Activated CD4-positive, alpha-beta T cell treated with anti-CD3 and anti-CD28 coated beads for 36 hours (primary cell): ENCODE results near the gene ABCG4. TPM values are rescaled to one million over a fixed set of nuclear protein-coding genes. Genes with fewer than 3 reads are reported as not detected.

Experiments used
- ATAC-seq: fragments of 200-7000 bp; cut with Tn5 transposase; one replicate; pipeline ENCODE4 v1.10.0; 2021; ENCODE audit warnings: mild to moderate bottlenecking, moderate library complexity
- CTCF ChIA-PET: fragments of 350-600 bp; sonication (Branson Sonifier 250); formaldehyde crosslinking; loops from one replicate; lab custom pipeline; 2021; ENCODE audit warnings: antibody characterized with exemption; lab: Charles Lee
- POLR2A ChIA-PET: fragments of 350-600 bp; sonication (Branson Sonifier 250); formaldehyde crosslinking; loops from one replicate; lab custom pipeline; 2021; ENCODE audit warnings: antibody characterized with exemption, inconsistent platforms; lab: Charles Lee
- DNase-seq: peaks from one replicate; pipeline ENCODE4 v3.0.0-alpha.2; 2020
- H3K27ac Mint-ChIP-seq: one replicate; pipeline ENCODE4 v1.8.0; 2021; ENCODE audit warnings: mixed read lengths
- H3K27me3 Mint-ChIP-seq: one replicate; pipeline ENCODE4 v1.8.0; 2021; ENCODE audit warnings: mixed read lengths
- H3K36me3 Mint-ChIP-seq: one replicate; pipeline ENCODE4 v1.8.0; 2021; ENCODE audit warnings: low read depth, mixed read lengths
- H3K4me1 Mint-ChIP-seq: one replicate; pipeline ENCODE4 v1.8.0; 2021; ENCODE audit warnings: mixed read lengths
- H3K4me3 Mint-ChIP-seq: one replicate; pipeline ENCODE4 v1.8.0; 2021; ENCODE audit warnings: mild to moderate bottlenecking, moderate library complexity, mixed read lengths
- H3K9me3 Mint-ChIP-seq: one replicate; pipeline ENCODE4 v1.8.0; 2021; ENCODE audit warnings: low read depth, mixed read lengths
- intact Hi-C, 2 experiments: fragments of 100-400 bp; cut with DNase I in 1 of 2; cut with micrococcal nuclease in 1 of 2; formaldehyde crosslinking; loops; one replicate each; pipeline versions ENCODE4 v1.14.2 to v1.15.1; 2022 to 2024; cut with DNase I, micrococcal nuclease
- total RNA-seq, 2 experiments: library from RNA; stranded (reverse); gene quantifications; one replicate each; pipeline ENCODE4 v1.2.3, GENCODE V29; 2021

Gene ABCG4
- total RNA-seq, 2 experiments from 2014 or later = not detected

- intact Hi-C loops = loop anchor here (1.0 to 5.0 kb wide), 9 partner anchors 12 to 315 kb away; partner anchors contain the start of genes HINFP (in 2 of the 2), CBL (in 1 of the 2), DDX6 (in 1 of the 2) and HMBS (in 1 of the 2)
- Mint-ChIP-seq H3K4me1 (peaks cover 42% of the 10 kb centered on the region), H3K36me3 (peaks cover 16% of the 10 kb centered on the region), H3K27ac (peak overlapping the region; percentile 89), H3K4me3 (peak overlapping the region; percentile 89), H3K27me3 (no peaks in the 10 kb centered on the region), H3K9me3 (no peaks in the 10 kb centered on the region)
- ATAC-seq = peak; percentile 9
- CTCF ChIA-PET = interaction anchor here (0.8 to 1.7 kb wide), 7 partner anchors 12 to 231 kb away, joined by 3 to 9 read pairs (median 6); partner anchors contain the start of genes HINFP and VPS11
- POLR2A ChIA-PET = interaction anchor here (0.5 to 2.1 kb wide), 6 partner anchors 13 to 40 kb away, joined by 4 to 26 read pairs (median 8); partner anchors contain the start of genes HINFP and VPS11
- peak; percentile 36 for DNase-seq
Observed at GRCh38 chr11:119107538-119108145, 41.2 kb upstream of the ABCG4 start.

GRCh38 chr11:119108146-119108856 is 40.6 kb upstream of the ABCG4 start:
- Mint-ChIP-seq H3K9me3 (no peaks in the 10 kb centered on the region), H3K27ac (peak overlapping the region; percentile 89), H3K27me3 (no peaks in the 10 kb centered on the region), H3K4me1 (peaks cover 39% of the 10 kb centered on the region), H3K4me3 (peak overlapping the region; percentile 89), H3K36me3 (peaks cover 18% of the 10 kb centered on the region)
- DNase-seq = peak; percentile 59
- intact Hi-C loops = loop anchor here (5.0 kb wide), 2 partner anchors 89 to 316 kb away; partner anchors contain the start of gene DDX6 (in 1 of the 2)
- ATAC-seq = peak; percentile 40
- CTCF ChIA-PET = interaction anchor here (0.7 to 2.6 kb wide), 4 partner anchors 9 to 568 kb away, joined by 3 to 11 read pairs (median 4); a partner anchor contains a TSS
- POLR2A ChIA-PET = interaction anchor here (1.8 to 2.1 kb wide), 2 partner anchors 13 to 14 kb away, joined by 6 to 10 read pairs; partner anchors contain the start of gene HINFP

DNA sequence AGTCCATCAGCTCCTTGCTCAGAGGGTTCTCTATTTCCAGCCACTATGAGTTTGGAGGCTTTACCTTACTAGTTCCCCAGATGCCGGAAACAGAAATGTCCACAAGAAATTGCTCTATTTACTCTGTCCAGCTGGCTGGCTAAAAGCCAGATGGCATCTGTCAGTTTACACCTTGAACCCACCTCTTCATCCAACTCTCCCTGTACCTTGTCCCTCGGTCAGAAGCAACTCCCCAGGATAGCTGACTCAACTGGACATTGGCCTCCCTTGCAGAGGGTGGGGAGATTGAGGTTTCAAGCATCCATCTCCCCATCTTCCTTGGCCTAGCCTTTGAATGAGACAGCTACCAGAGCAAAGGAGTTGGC is 40.0 kb upstream of the ABCG4 start:
- ATAC-seq (no peak), DNase-seq (no peak)
- Mint-ChIP-seq H3K36me3 (peaks cover 22% of the 10 kb centered on the region), H3K27me3 (no peaks in the 10 kb centered on the region), H3K4me1 (peaks cover 40% of the 10 kb centered on the region), H3K9me3 (no peaks in the 10 kb centered on the region), H3K27ac (peak overlapping the region; percentile 89), H3K4me3 (peak overlapping the region; percentile 89)
- POLR2A ChIA-PET = interaction anchor here (2.1 kb wide), 1 partner anchor 14 kb away, joined by 6 read pairs; a partner anchor contains a TSS
- intact Hi-C loops = loop anchor here (5.0 kb wide), 2 partner anchors 88 to 317 kb away; partner anchors contain the start of gene DDX6 (in 1 of the 2)
- CTCF ChIA-PET = interaction anchor here (0.7 to 2.6 kb wide), 4 partner anchors 9 to 568 kb away, joined by 3 to 11 read pairs (median 4); a partner anchor contains a TSS

DNA sequence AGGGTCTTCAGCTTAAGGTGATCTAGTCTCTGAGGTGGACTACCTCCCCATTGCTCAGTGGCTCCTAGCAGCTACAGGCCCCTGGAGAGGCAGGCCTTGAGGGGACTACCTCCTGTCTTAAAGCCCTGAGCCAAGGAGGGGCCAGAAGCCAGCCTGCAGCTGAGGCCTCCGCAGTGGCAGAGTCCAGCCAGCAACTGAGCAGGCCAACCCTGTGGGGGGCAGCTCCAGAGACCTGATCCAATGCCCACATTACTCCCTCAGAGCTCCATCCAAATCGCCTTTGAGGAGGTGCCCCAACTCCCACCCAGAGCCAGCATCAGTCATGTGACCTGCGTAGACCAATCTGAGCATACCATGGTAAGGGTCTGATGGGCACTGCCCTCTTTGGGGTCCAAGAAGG is 39.0 kb upstream of the ABCG4 start:
- no peaks in the 10 kb centered on the region for H3K27me3 Mint-ChIP-seq
- POLR2A ChIA-PET = interaction anchor here (0.6 to 2.1 kb wide), 2 partner anchors 13 to 15 kb away, joined by 3 to 6 read pairs; a partner anchor contains a TSS
- no peak for ATAC-seq
- H3K4me3 Mint-ChIP-seq = peak overlapping the region; percentile 89
- intact Hi-C loops = loop anchor here (5.0 kb wide), 2 partner anchors 87 to 318 kb away; partner anchors contain the start of gene DDX6 (in 1 of the 2)
- no peaks in the 10 kb centered on the region for H3K9me3 Mint-ChIP-seq
- H3K4me1 Mint-ChIP-seq = peaks cover 39% of the 10 kb centered on the region
- peak overlapping the region; percentile 67 for H3K27ac Mint-ChIP-seq
- DNase-seq = no peak
- CTCF ChIA-PET = interaction anchor here (0.5 to 2.6 kb wide), 6 partner anchors 15 to 209 kb away, joined by 3 to 11 read pairs (median 3); partner anchors contain the start of gene CBL
- H3K36me3 Mint-ChIP-seq = peaks cover 27% of the 10 kb centered on the region

GRCh38 chr11:119110439-119110838 is 38.4 kb upstream of the ABCG4 start:
- CTCF ChIA-PET = interaction anchor here (0.6 to 2.6 kb wide), 4 partner anchors 14 to 208 kb away, joined by 3 to 11 read pairs (median 4); a partner anchor contains a TSS

DNA sequence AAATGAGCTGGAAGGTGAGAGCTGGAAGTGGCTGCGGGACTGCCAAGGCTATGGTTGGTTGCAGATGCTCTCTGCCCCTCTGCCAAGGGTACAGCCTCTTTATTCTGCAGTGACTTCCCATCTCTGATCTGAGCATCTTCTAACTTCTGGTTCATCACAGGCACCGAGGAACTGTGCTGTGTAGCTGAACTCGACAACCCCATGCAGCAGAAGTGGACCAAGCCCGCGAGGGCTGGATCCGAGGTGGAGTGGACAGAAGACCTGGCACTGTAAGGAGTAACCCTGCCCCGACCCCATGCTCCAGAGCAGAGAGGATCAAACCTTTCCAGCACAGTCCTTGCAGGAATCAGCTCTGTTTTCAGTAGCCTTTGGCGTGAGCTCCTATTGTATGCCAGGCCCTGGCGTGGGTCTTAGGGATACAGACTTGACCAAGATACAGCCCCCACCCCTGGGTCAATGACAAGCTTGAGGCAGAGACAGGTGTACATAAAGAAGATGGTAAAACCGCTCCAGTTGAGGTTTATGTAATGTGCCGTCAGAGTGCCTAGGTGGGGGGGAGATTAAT is 37.4 kb upstream of the ABCG4 start:
- no peaks in the 10 kb centered on the region for H3K9me3 Mint-ChIP-seq
- DNase-seq (no peak), ATAC-seq (no peak)
- H3K27ac Mint-ChIP-seq = peak overlapping the region; percentile 30
- H3K4me1 Mint-ChIP-seq = peaks cover 45% of the 10 kb centered on the region
- H3K27me3 Mint-ChIP-seq = no peaks in the 10 kb centered on the region
- ChIA-PET CTCF (interaction anchor here (0.8 kb wide), 1 partner anchor 213 kb away, joined by 3 read pairs; no protein-coding TSS in a partner anchor), POLR2A (no interaction called here)
- peaks cover 41% of the 10 kb centered on the region for H3K36me3 Mint-ChIP-seq
- H3K4me3 Mint-ChIP-seq = no peak overlapping the region
- intact Hi-C loops = no loop called here

More at GRCh38 chr11:119110439-119110838, 38.4 kb upstream of the ABCG4 start:
- Mint-ChIP-seq H3K4me3 (no peak overlapping the region), H3K9me3 (no peaks in the 10 kb centered on the region), H3K27ac (peak overlapping the region; percentile 67), H3K4me1 (peaks cover 42% of the 10 kb centered on the region), H3K36me3 (peaks cover 31% of the 10 kb centered on the region), H3K27me3 (no peaks in the 10 kb centered on the region)
- POLR2A ChIA-PET = interaction anchor here (0.6 kb wide), 1 partner anchor 68 kb away, joined by 6 read pairs; no protein-coding TSS in a partner anchor
- intact Hi-C loops = no loop called here
- DNase-seq (no peak), ATAC-seq (no peak)

- H3K27me3 Mint-ChIP-seq = no peaks in the 10 kb centered on the region
- peaks cover 40% of the 10 kb centered on the region for H3K4me1 Mint-ChIP-seq
- POLR2A ChIA-PET = interaction anchor here (1.0 to 1.1 kb wide), 2 partner anchors 9 to 10 kb away, joined by 3 read pairs; partner anchors contain the start of gene HINFP
- intact Hi-C loops = no loop called here
- DNase-seq (no peak), ATAC-seq (no peak)
- CTCF ChIA-PET = interaction anchor here (0.6 to 0.8 kb wide), 2 partner anchors 57 to 212 kb away, joined by 3 to 5 read pairs; no protein-coding TSS in a partner anchor
- H3K4me3 Mint-ChIP-seq = no peak overlapping the region
- peak overlapping the region; percentile 21 for H3K27ac Mint-ChIP-seq
- peaks cover 47% of the 10 kb centered on the region for H3K36me3 Mint-ChIP-seq
- H3K9me3 Mint-ChIP-seq = no peaks in the 10 kb centered on the region
Observed at GRCh38 chr11:119112314-119113020, 36.4 kb upstream of the ABCG4 start.

DNA sequence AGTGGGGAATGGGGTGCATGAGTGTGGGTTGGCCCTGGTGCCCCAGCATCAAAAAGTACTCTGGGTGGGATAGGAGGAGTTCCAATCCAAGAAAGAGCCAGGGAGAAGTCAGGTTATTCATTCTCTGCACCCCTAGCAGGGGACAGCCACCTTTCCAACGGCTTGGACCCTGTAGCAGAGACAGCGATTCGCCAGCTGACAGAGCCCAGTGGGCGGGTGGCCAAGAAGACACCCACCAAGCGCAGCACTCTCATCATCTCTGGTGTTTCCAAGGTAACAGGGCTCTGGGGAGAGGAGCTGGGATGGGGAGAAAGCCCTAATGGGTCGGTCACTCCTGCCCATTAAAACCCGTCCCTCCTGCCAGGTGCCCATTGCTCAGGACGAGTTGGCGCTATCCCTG is 35.1 kb upstream of the ABCG4 start:
- intact Hi-C loops = no loop called here
- Mint-ChIP-seq H3K9me3 (no peaks in the 10 kb centered on the region), H3K27me3 (no peaks in the 10 kb centered on the region), H3K27ac (peak overlapping the region; percentile 55), H3K4me3 (no peak overlapping the region), H3K36me3 (peaks cover 50% of the 10 kb centered on the region), H3K4me1 (peaks cover 35% of the 10 kb centered on the region)
- ATAC-seq = no peak
- DNase-seq = no peak
- POLR2A ChIA-PET = no interaction called here
- CTCF ChIA-PET = no interaction called here

- Mint-ChIP-seq H3K4me1 (peaks cover 28% of the 10 kb centered on the region), H3K9me3 (no peaks in the 10 kb centered on the region), H3K4me3 (no peak overlapping the region), H3K36me3 (peaks cover 50% of the 10 kb centered on the region), H3K27ac (no peak overlapping the region), H3K27me3 (no peaks in the 10 kb centered on the region)
- ATAC-seq (no peak), DNase-seq (no peak)
- POLR2A ChIA-PET = no interaction called here
- CTCF ChIA-PET = no interaction called here
- intact Hi-C loops = no loop called here
Observed at GRCh38 chr11:119114351-119114750, 34.5 kb upstream of the ABCG4 start.
